Activated CD4-positive, alpha-beta T cell treated with anti-CD3 and anti-CD28 coated beads for 36 hours (primary cell): ENCODE measurements around the gene IRF3. TPM values are rescaled to one million over a fixed set of nuclear protein-coding genes. Genes with fewer than 3 reads are reported as not detected.

ENCODE experiments used
- ATAC-seq: fragments of 200-7000 bp; cut with Tn5 transposase; one replicate; pipeline ENCODE4 v1.10.0; 2021; ENCODE audit warnings: mild to moderate bottlenecking, moderate library complexity
- CTCF ChIA-PET: fragments of 350-600 bp; sonication (Branson Sonifier 250); formaldehyde crosslinking; loops from one replicate; lab custom pipeline; 2021; ENCODE audit warnings: antibody characterized with exemption; lab: Charles Lee
- POLR2A ChIA-PET: fragments of 350-600 bp; sonication (Branson Sonifier 250); formaldehyde crosslinking; loops from one replicate; lab custom pipeline; 2021; ENCODE audit warnings: antibody characterized with exemption, inconsistent platforms; lab: Charles Lee
- DNase-seq: peaks from one replicate; pipeline ENCODE4 v3.0.0-alpha.2; 2020
- H3K27ac Mint-ChIP-seq: one replicate; pipeline ENCODE4 v1.8.0; 2021; ENCODE audit warnings: mixed read lengths
- H3K27me3 Mint-ChIP-seq: one replicate; pipeline ENCODE4 v1.8.0; 2021; ENCODE audit warnings: mixed read lengths
- H3K36me3 Mint-ChIP-seq: one replicate; pipeline ENCODE4 v1.8.0; 2021; ENCODE audit warnings: low read depth, mixed read lengths
- H3K4me1 Mint-ChIP-seq: one replicate; pipeline ENCODE4 v1.8.0; 2021; ENCODE audit warnings: mixed read lengths
- H3K4me3 Mint-ChIP-seq: one replicate; pipeline ENCODE4 v1.8.0; 2021; ENCODE audit warnings: mild to moderate bottlenecking, moderate library complexity, mixed read lengths
- H3K9me3 Mint-ChIP-seq: one replicate; pipeline ENCODE4 v1.8.0; 2021; ENCODE audit warnings: low read depth, mixed read lengths
- intact Hi-C, 2 experiments: fragments of 100-400 bp; cut with DNase I in 1 of 2; cut with micrococcal nuclease in 1 of 2; formaldehyde crosslinking; loops; one replicate each; pipeline versions ENCODE4 v1.14.2 to v1.15.1; 2022 to 2024; cut with DNase I, micrococcal nuclease
- total RNA-seq, 2 experiments: library from RNA; stranded (reverse); gene quantifications; one replicate each; pipeline ENCODE4 v1.2.3, GENCODE V29; 2021

Gene IRF3
- total RNA-seq, 2 experiments from 2014 or later, result 123 to 125 TPM

DNA sequence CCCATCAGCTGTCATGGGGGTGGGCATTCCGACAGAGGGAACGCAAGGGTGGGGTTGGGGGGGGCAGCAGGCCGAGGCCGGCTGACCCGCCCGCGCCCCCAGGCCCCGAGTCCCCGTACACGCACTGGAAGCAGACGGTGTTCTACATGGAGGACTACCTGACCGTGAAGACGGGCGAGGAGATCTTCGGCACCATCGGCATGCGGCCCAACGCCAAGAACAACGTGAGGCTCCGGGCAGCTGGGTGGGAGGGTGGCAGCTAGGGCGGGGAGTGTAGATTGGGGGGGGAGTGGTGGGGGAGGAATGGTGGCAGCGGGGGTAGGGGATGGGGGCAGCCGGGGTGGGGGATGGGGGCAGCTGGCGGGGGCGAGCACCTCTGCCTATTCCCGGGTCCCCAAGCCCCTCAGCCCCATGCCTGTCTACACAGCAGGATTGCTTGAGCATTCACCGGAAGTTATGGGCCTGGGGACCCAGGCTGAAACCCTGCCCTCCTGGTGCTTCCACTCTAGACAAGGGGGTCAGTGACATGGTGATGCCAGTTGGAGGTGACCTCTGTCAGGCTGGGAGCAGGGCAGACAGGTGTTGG is 20.9 kb upstream of the IRF3 start:
- H3K27me3 Mint-ChIP-seq, result peaks cover 8% of the 10 kb centered on the region
- ChIA-PET CTCF (no interaction called here), POLR2A (interaction anchor here (0.7 kb wide), 1 partner anchor 9 kb away, joined by 3 read pairs; the partner anchor contains the start of gene PRMT1)
- H3K36me3 Mint-ChIP-seq, result peaks cover 50% of the 10 kb centered on the region
- intact Hi-C loops, result no loop called here
- H3K4me1 Mint-ChIP-seq, result peaks cover 31% of the 10 kb centered on the region
- no peak for ATAC-seq
- no peak overlapping the region for H3K27ac Mint-ChIP-seq
- no peak overlapping the region for H3K4me3 Mint-ChIP-seq
- no peak for DNase-seq
- H3K9me3 Mint-ChIP-seq, result no peaks in the 10 kb centered on the region

DNA sequence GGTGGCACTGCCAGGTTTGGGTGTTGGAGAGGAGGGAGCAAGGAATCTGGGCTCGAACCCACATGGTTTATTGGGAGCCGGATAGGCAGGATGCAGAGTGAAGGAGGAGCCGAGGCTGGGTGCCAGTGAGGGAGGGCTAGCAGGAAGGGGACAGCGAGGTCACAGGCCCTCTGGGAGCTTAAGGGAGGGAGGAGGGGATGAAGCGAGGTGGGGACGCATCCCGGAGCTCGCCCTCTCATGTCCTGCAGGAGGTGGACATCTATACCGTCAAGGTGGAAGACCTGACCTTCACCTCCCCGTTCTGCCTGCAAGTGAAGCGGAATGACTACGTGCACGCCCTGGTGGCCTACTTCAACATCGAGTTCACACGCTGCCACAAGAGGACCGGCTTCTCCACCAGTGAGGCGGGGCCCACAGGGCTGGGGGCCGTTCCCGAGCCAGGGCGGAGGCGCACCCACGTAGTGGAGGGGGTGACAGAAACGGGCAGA is 20.2 kb upstream of the IRF3 start:
- ChIA-PET POLR2A (interaction anchor here (0.5 kb wide), 1 partner anchor 100 kb away, joined by 3 read pairs; no protein-coding TSS in a partner anchor), CTCF (interaction anchor here (1.2 kb wide), 1 partner anchor 149 kb away, joined by 6 read pairs; no protein-coding TSS in a partner anchor)
- intact Hi-C loops, result no loop called here
- DNase-seq (no peak), ATAC-seq (no peak)
- no peaks in the 10 kb centered on the region for H3K9me3 Mint-ChIP-seq
- H3K4me1 Mint-ChIP-seq, result peaks cover 27% of the 10 kb centered on the region
- H3K27me3 Mint-ChIP-seq, result peaks cover 7% of the 10 kb centered on the region
- H3K36me3 Mint-ChIP-seq, result peaks cover 54% of the 10 kb centered on the region
- no peak overlapping the region for H3K4me3 Mint-ChIP-seq
- no peak overlapping the region for H3K27ac Mint-ChIP-seq

DNA sequence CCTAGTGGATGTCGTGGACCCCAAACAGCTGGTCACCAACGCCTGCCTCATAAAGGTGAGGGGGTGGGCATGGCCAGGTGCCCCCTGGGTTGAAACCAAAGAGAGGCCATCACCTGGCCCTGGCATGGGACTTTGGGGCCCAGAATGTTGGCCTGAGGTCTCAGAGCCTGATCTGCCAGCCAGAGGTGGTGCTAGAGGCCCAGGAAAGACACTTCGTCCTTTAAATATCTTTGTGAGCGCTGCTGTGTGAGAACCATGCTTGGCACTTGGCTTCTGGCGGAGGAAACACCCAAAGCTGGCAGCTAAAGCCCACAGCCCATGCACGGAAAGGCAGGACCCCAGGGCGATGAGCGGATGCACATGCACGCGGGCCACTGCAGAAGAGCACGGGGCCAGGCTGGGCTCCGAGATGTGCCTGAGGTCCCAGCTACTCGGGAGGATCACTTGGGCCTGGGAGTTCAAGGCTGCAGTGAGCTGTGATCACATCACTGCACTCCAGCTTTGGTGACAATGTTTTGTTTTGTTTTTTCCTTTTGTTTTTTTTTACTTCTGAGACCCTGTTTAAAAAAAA is 19.4 kb upstream of the IRF3 start:
- intact Hi-C loops, result no loop called here
- H3K27me3 Mint-ChIP-seq, result no peaks in the 10 kb centered on the region
- H3K27ac Mint-ChIP-seq, result no peak overlapping the region
- POLR2A ChIA-PET, result interaction anchor here (0.5 kb wide), 1 partner anchor 101 kb away, joined by 3 read pairs; no protein-coding TSS in a partner anchor
- no peak overlapping the region for H3K4me3 Mint-ChIP-seq
- H3K4me1 Mint-ChIP-seq, result peaks cover 28% of the 10 kb centered on the region
- H3K9me3 Mint-ChIP-seq, result no peaks in the 10 kb centered on the region
- no peak for ATAC-seq
- H3K36me3 Mint-ChIP-seq, result peaks cover 53% of the 10 kb centered on the region
- CTCF ChIA-PET, result interaction anchor here (1.0 to 1.2 kb wide), 2 partner anchors 17 to 148 kb away, joined by 4 to 6 read pairs; no protein-coding TSS in a partner anchor
- DNase-seq, result no peak

- H3K4me3 Mint-ChIP-seq, result no peak overlapping the region
- POLR2A ChIA-PET, result no interaction called here
- DNase-seq (no peak), ATAC-seq (no peak)
- no peaks in the 10 kb centered on the region for H3K27me3 Mint-ChIP-seq
- H3K4me1 Mint-ChIP-seq, result peaks cover 31% of the 10 kb centered on the region
- H3K9me3 Mint-ChIP-seq, result no peaks in the 10 kb centered on the region
- H3K27ac Mint-ChIP-seq, result no peak overlapping the region
- intact Hi-C loops, result no loop called here
- peaks cover 55% of the 10 kb centered on the region for H3K36me3 Mint-ChIP-seq
- CTCF ChIA-PET, result interaction anchor here (1.0 to 1.2 kb wide), 2 partner anchors 18 to 147 kb away, joined by 4 to 6 read pairs; no protein-coding TSS in a partner anchor
Measured at GRCh38 chr19:49684251-49684982, 18.8 kb upstream of the IRF3 start.

DNA sequence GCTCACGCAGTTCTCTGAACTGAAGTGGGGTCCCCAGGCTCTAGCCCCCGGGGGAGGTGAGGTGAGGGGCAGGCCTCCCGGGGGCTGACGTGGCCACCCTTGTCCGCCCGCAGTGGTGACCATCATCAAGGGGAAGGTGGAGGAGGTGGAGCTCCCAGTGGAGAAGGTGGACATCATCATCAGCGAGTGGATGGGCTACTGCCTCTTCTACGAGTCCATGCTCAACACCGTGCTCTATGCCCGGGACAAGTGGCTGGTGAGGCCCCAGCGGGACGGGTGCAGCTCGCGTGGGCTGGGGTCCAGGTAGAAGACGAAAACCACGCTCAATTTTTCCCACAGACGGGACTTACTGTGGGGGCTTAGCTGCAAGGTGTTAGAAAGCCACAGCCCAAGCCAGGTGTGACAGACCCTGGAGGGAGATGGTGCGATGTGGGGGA is 18.2 kb upstream of the IRF3 start:
- H3K9me3 Mint-ChIP-seq, result no peaks in the 10 kb centered on the region
- no peak overlapping the region for H3K27ac Mint-ChIP-seq
- H3K36me3 Mint-ChIP-seq, result peaks cover 52% of the 10 kb centered on the region
- peaks cover 32% of the 10 kb centered on the region for H3K4me1 Mint-ChIP-seq
- ATAC-seq (no peak), DNase-seq (no peak)
- CTCF ChIA-PET, result no interaction called here
- no peak overlapping the region for H3K4me3 Mint-ChIP-seq
- intact Hi-C loops, result no loop called here
- POLR2A ChIA-PET, result no interaction called here
- no peaks in the 10 kb centered on the region for H3K27me3 Mint-ChIP-seq

- intact Hi-C loops, result no loop called here
- H3K27me3 Mint-ChIP-seq, result no peaks in the 10 kb centered on the region
- POLR2A ChIA-PET, result interaction anchor here (0.6 kb wide), 1 partner anchor 173 kb away, joined by 5 read pairs; no protein-coding TSS in a partner anchor
- DNase-seq (no peak), ATAC-seq (no peak)
- peaks cover 49% of the 10 kb centered on the region for H3K36me3 Mint-ChIP-seq
- H3K4me3 Mint-ChIP-seq, result no peak overlapping the region
- H3K9me3 Mint-ChIP-seq, result no peaks in the 10 kb centered on the region
- peaks cover 34% of the 10 kb centered on the region for H3K4me1 Mint-ChIP-seq
- H3K27ac Mint-ChIP-seq, result no peak overlapping the region
- CTCF ChIA-PET, result interaction anchor here (0.7 kb wide), 1 partner anchor 35 kb away, joined by 3 read pairs; no protein-coding TSS in a partner anchor
Measured at GRCh38 chr19:49682274-49682673, 16.6 kb upstream of the IRF3 start.

DNA sequence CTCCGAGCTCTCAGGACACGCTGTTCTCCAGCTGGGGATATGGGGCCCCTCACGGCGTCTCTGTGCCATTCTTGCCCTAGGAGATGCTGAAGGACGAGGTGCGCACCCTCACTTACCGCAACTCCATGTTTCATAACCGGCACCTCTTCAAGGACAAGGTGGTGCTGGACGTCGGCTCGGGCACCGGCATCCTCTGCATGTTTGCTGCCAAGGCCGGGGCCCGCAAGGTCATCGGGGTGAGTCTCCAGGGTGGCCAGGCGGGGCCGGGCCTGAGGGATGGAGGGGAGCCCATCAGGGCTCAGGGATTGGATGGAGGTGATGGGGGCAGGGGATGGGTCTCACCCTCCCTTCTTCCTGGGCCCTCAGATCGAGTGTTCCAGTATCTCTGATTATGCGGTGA is 16.2 kb upstream of the IRF3 start:
- ChIA-PET CTCF (interaction anchor here (0.7 to 4.8 kb wide), 4 partner anchors 34 to 135 kb away, joined by 3 to 33 read pairs (median 4); partner anchors contain the start of genes RRAS and SCAF1), POLR2A (no interaction called here)
- Mint-ChIP-seq H3K4me3 (no peak overlapping the region), H3K4me1 (peaks cover 34% of the 10 kb centered on the region), H3K27me3 (no peaks in the 10 kb centered on the region), H3K27ac (no peak overlapping the region), H3K36me3 (peaks cover 47% of the 10 kb centered on the region), H3K9me3 (no peaks in the 10 kb centered on the region)
- intact Hi-C loops, result no loop called here
- ATAC-seq, result no peak
- DNase-seq, result no peak

GRCh38 chr19:49680421-49681351 is 15.0 kb upstream of the IRF3 start:
- Mint-ChIP-seq H3K9me3 (no peaks in the 10 kb centered on the region), H3K36me3 (peaks cover 45% of the 10 kb centered on the region), H3K27ac (peak overlapping the region; percentile 75), H3K27me3 (no peaks in the 10 kb centered on the region), H3K4me3 (peak overlapping the region; percentile 46), H3K4me1 (peaks cover 40% of the 10 kb centered on the region)
- ATAC-seq (peak; percentile 5), DNase-seq (peak; percentile 98)
- CTCF ChIA-PET, result interaction anchor here (0.5 to 4.8 kb wide), 15 partner anchors 9 to 1792 kb away, joined by 3 to 33 read pairs (median 4); partner anchors contain the start of genes ADM5, PTOV1, RRAS and SCAF1
- POLR2A ChIA-PET, result no interaction called here
- intact Hi-C loops, result loop anchor here in 1 of 2 experiments (1.0 kb wide), 2 partner anchors 100 to 177 kb away; partner anchors contain the start of gene NOSIP

GRCh38 chr19:49679771-49680413 is 14.2 kb upstream of the IRF3 start:
- DNase-seq, result no peak
- no peak for ATAC-seq
- Mint-ChIP-seq H3K4me3 (peak overlapping the region; percentile 46), H3K36me3 (peaks cover 37% of the 10 kb centered on the region), H3K27me3 (no peaks in the 10 kb centered on the region), H3K9me3 (no peaks in the 10 kb centered on the region), H3K4me1 (peaks cover 40% of the 10 kb centered on the region), H3K27ac (peak overlapping the region; percentile 75)
- intact Hi-C loops, result loop anchor here (1.0 to 10.0 kb wide), 7 partner anchors 100 to 1423 kb away; partner anchors contain the start of genes CARD8 (in 1 of the 2), GYS1 (in 1 of the 2), NOSIP (in 1 of the 2) and PNKP (in 1 of the 2)
- POLR2A ChIA-PET, result no interaction called here
- CTCF ChIA-PET, result interaction anchor here (0.7 to 4.8 kb wide), 4 partner anchors 9 to 114 kb away, joined by 3 to 33 read pairs (median 3); partner anchors contain the start of genes ADM5, RRAS and SCAF1
